Measurements from ENCODE around the gene FAM169A.

- TF ChIP-seq, protein P1, sequence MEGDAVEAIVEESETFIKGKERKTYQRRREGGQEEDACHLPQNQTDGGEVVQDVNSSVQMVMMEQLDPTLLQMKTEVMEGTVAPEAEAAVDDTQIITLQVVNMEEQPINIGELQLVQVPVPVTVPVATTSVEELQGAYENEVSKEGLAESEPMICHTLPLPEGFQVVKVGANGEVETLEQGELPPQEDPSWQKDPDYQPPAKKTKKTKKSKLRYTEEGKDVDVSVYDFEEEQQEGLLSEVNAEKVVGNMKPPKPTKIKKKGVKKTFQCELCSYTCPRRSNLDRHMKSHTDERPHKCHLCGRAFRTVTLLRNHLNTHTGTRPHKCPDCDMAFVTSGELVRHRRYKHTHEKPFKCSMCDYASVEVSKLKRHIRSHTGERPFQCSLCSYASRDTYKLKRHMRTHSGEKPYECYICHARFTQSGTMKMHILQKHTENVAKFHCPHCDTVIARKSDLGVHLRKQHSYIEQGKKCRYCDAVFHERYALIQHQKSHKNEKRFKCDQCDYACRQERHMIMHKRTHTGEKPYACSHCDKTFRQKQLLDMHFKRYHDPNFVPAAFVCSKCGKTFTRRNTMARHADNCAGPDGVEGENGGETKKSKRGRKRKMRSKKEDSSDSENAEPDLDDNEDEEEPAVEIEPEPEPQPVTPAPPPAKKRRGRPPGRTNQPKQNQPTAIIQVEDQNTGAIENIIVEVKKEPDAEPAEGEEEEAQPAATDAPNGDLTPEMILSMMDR (IDR thresholded peaks at IDR 0.05; ENCODE audit: insufficient read depth, low read depth, low read length), result no peak
- TF ChIP-seq EZH2 (IDR thresholded peaks at IDR 0.05; ENCODE audit: insufficient read depth, low read length), result no peak
These were observed 30.9 kb upstream of the FAM169A start for GRCh38 chr5:74897049-74897448.

Measured in astrocyte (in vitro differentiated cells and primary cell).